HEK293T (cell line): ENCODE measurements around the gene OCA2.
"Not testable (repeated sequence)": the region's sequence is repeated elsewhere in the genome, so short reads cannot be mapped to it uniquely, and the experiment has no call there.

Experiments
- CTCF ChIA-PET: fragments of 350-600 bp; formaldehyde crosslinking; extraction: SDS; loops from one replicate; lab custom pipeline; 2021; ENCODE audit warnings: antibody characterized with exemption, inconsistent platforms; lab: Yijun Ruan, JAX
- POLR2A ChIA-PET: fragments of 350-600 bp; formaldehyde crosslinking; extraction: SDS; loops from one replicate; lab custom pipeline; 2020; ENCODE audit warnings: antibody characterized with exemption, inconsistent platforms; lab: Yijun Ruan, JAX
- DNase-seq: peaks from one replicate; pipeline ENCODE4 v3.0.0; 2012; ENCODE audit warnings: mixed read lengths; ENCODE audit errors: extremely low spot score
- ARNT ChIP-seq: fragments of 450-650 bp; IDR thresholded peaks from 2 replicates; pipeline ENCODE4 v1.6.1; 2017; ENCODE audit warnings: mild to moderate bottlenecking
- BHLHE40 ChIP-seq: fragments of 450-650 bp; IDR thresholded peaks from 2 replicates; pipeline ENCODE4 v1.6.1; 2016; ENCODE audit warnings: mild to moderate bottlenecking, moderate library complexity, borderline replicate concordance
- CTBP1 ChIP-seq: fragments of 450-650 bp; IDR thresholded peaks from 2 replicates; pipeline ENCODE4 v1.6.1; 2016; ENCODE audit warnings: borderline replicate concordance
- ELF4 ChIP-seq: fragments of 450-650 bp; IDR thresholded peaks from 2 replicates; pipeline ENCODE4 v1.6.1; 2017; ENCODE audit warnings: antibody characterized with exemption
- FOXA1 ChIP-seq: fragments of 450-650 bp; IDR thresholded peaks from 2 replicates; pipeline ENCODE4 v1.6.1; 2016; ENCODE audit warnings: mild to moderate bottlenecking
- FOXK2 ChIP-seq: fragments of 450-650 bp; IDR thresholded peaks from 2 replicates; pipeline ENCODE4 v1.6.1; 2016; ENCODE audit warnings: mild to moderate bottlenecking
- FOXM1 ChIP-seq: fragments of 450-650 bp; IDR thresholded peaks from 2 replicates; pipeline ENCODE4 v1.6.1; 2017; ENCODE audit warnings: mild to moderate bottlenecking, borderline replicate concordance
- HDGF ChIP-seq: fragments of 450-650 bp; IDR thresholded peaks from 2 replicates; pipeline ENCODE4 v1.6.1; 2017; ENCODE audit warnings: antibody characterized with exemption, borderline replicate concordance
- L3MBTL2 ChIP-seq: fragments of 450-650 bp; conservative IDR thresholded peaks from 2 replicates; pipeline ENCODE4 v1.6.1; 2016; ENCODE audit warnings: mild to moderate bottlenecking
- LEF1 ChIP-seq: fragments of 450-650 bp; IDR thresholded peaks from 2 replicates; pipeline ENCODE4 v1.6.1; 2017; ENCODE audit warnings: mild to moderate bottlenecking, borderline replicate concordance
- NFRKB ChIP-seq: fragments of 450-650 bp; IDR thresholded peaks from 2 replicates; pipeline ENCODE4 v1.6.1; 2016; ENCODE audit warnings: mild to moderate bottlenecking, moderate library complexity
- SP1 ChIP-seq: fragments of 450-650 bp; IDR thresholded peaks from 2 replicates; pipeline ENCODE4 v1.6.1; 2017
- SUZ12 ChIP-seq: fragments of 450-650 bp; IDR thresholded peaks from 2 replicates; pipeline ENCODE4 v1.6.1; 2016; ENCODE audit warnings: mild to moderate bottlenecking
- TARDBP ChIP-seq: fragments of 450-650 bp; IDR thresholded peaks from 2 replicates; pipeline ENCODE4 v1.6.1; 2016
- ZNF384 ChIP-seq: fragments of 450-650 bp; IDR thresholded peaks from 2 replicates; pipeline ENCODE4 v1.6.1; 2016
- TF ChIP-seq, protein P1 (sequence below): fragments of 450-650 bp; IDR thresholded peaks from 2 replicates; pipeline ENCODE4 v1.6.1; 2016

Gene OCA2

DNA sequence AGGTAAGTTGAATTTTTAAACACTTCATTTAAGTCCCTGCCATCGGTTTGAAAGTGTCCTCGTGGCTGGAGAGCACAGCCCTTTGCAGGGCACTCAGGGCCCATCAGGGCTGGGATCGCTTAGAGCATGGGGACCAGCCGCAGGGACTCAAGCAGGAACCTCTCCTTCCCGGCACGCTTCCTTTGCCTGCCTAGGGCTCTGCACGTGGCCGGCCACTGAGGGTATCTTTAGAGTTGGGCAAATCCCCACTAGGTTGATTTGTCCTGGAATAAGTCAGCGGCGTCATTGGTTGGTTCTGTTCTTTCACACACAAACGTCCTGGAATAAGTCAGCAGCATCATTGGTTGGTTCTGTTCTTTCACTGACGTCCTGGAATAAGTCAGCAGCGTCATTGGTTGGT lies 131.6 kb downstream of the OCA2 start:
- TF ChIP-seq FOXA1, result no peak
- no peak for TF ChIP-seq LEF1
- TF ChIP-seq ZNF384, result no peak
- ChIA-PET CTCF (no interaction called here), POLR2A (no interaction called here)
- DNase-seq, result no peak

DNA sequence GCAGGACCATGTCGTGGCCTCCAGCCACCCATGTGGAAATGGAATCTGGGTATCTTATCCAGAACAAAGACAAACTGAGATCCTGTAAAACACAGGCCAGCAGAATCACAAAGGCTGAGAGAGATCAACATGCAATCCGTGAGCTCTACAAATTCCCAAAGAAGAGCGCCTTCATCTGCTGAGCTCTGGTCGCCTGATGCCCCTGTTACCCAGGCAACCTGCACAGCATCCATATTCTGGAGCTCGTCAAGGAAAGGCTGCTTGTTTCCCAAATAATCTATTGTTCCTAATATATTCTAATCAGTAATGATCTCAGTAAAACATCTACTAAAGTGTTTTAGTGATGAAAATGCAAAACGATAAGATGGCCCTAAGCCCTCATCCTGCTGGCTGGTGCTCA lies 133.6 kb downstream of the OCA2 start:
- TF ChIP-seq SUZ12 (no peak), ELF4 (no peak), BHLHE40 (no peak)
- DNase-seq, result no peak
- CTCF ChIA-PET, result no interaction called here
- POLR2A ChIA-PET, result no interaction called here

DNA sequence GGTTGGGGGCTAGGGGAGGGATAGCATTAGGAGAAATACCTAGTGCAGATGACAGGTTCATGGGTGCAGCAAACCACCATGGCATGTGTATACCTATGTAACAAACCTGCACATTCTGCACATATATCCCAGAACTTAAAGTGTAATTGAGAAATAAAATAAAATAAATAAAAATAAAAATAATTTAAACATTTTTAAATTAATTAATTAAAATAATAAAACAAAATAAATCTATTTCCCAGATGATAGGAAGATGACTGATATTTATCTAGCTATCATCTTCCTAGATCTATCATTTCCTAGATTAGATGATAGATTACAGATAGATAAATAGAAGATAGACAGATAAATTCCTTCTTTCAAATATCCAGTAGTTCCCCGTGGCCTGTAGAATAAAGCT lies 137.3 kb downstream of the OCA2 start:
- DNase-seq, result no peak
- TF ChIP-seq SUZ12 (no peak), SP1 (no peak), CTBP1 (no peak), L3MBTL2 (no peak), HDGF (no peak), LEF1 (no peak), ELF4 (no peak), FOXA1 (no peak), NFRKB (no peak), ARNT (no peak), TARDBP (no peak), BHLHE40 (no peak), FOXK2 (no peak)
- TF ChIP-seq, protein P1, sequence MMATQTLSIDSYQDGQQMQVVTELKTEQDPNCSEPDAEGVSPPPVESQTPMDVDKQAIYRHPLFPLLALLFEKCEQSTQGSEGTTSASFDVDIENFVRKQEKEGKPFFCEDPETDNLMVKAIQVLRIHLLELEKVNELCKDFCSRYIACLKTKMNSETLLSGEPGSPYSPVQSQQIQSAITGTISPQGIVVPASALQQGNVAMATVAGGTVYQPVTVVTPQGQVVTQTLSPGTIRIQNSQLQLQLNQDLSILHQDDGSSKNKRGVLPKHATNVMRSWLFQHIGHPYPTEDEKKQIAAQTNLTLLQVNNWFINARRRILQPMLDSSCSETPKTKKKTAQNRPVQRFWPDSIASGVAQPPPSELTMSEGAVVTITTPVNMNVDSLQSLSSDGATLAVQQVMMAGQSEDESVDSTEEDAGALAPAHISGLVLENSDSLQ, result no peak
- ChIA-PET POLR2A (no interaction called here), CTCF (no interaction called here)

DNA sequence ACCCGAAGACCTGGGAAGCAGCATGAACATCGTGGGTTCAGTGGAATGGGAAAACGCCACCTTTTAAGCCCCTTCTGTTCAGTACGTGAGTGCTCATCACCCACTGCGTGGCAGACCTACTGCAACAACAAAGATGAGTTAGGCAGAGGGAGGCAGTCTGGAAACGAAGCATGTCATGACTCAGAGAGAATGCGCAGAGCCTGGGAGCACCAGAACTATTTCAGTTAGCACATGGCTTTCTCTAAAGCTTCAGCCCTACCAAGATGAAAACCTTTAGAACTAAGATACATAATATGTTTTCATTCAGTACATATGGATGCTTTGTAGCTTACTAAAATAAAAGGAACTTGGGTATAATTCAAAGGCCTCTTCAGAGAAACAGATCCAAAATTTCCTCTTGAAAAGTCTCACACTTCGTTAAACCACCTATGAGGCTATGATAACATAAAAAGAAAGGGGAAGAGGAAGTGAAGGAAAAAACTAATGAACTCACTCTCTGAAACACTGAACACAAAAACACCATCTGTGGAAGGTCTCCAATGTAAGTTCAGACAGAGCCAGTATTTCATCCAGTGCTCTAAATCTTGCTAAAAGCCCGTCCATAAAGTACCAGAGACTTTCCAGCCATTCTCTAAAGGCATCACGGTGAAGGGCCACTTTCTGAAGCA lies 140.1 kb downstream of the OCA2 start:
- ChIA-PET POLR2A (no interaction called here), CTCF (no interaction called here)
- no peak for TF ChIP-seq NFRKB
- no peak for TF ChIP-seq ELF4
- no peak for TF ChIP-seq SP1
- no peak for DNase-seq

DNA sequence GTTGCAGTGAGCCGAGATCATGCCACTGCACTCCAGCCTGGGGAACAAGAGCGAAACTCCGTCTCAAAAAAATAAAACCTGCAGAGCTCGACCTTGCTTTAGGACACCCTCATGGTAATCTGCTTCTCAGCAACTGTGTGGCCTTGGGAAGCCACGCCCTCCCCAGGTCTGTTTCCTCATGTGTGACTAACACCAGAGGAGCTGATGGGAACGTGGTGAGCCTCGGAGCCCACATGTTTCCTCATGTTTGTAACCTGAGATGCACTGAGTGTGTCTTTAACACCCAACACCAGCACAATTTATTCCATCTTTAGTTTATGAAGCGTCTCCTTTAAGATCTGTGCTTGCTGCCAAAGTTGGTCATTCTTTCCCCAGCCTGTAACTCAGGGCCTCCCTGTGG lies 142.8 kb downstream of the OCA2 start:
- CTCF ChIA-PET, result no interaction called here

DNA sequence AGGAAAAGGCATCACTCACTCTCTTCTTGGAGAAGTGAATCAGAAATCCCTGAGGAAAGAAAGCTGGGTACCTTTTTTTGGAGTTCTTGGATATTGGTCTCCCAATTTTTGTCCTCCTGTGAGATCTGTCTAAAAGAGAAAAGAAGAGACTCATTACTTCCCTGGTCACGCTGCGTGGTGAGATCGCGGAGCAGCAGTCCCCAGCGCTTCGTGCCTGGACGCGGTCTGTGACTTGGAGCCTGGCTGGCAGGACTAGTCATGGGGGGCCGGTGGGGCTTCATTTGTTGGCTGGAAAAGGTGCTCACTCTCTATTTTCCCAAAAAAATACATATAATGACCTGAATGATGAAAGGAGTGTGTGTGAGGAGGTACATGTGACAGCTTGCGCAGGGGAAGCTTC lies 144.0 kb downstream of the OCA2 start:
- ChIA-PET CTCF (no interaction called here), POLR2A (no interaction called here)
- no peak for TF ChIP-seq FOXK2
- no peak for TF ChIP-seq TARDBP
- no peak for TF ChIP-seq LEF1
- TF ChIP-seq L3MBTL2, result no peak
- no peak for DNase-seq

More for the DNA sequence above, 142.8 kb downstream of the OCA2 start:
- TF ChIP-seq ZNF384 (no peak), SP1 (no peak), ARNT (no peak), LEF1 (no peak), HDGF (no peak), FOXK2 (no peak), ELF4 (no peak), FOXM1 (no peak)
- TF ChIP-seq, protein P1, result no peak
- POLR2A ChIA-PET, result no interaction called here
- no peak for DNase-seq

DNA sequence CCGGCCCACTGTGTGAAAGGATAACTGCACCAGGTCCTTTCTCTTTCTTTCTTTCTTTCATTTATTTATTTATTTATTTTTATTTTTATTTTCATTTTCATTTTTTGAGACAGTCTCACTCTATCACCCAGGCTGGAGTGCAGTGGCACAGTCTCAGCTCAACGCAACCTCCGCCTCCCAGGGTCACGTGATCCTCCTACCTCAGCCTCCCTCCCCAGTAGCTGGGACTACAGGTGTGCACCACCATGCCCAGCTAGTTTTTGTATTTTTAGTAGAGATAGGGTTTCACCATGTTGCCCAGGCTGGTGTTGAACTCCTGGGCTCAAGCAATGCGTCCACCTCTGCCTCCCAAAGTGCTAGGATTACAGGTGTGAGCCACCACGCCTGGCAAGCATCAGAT lies 146.5 kb downstream of the OCA2 start:
- DNase-seq, POLR2A ChIA-PET, CTCF ChIA-PET: not testable (repeated sequence)

DNA sequence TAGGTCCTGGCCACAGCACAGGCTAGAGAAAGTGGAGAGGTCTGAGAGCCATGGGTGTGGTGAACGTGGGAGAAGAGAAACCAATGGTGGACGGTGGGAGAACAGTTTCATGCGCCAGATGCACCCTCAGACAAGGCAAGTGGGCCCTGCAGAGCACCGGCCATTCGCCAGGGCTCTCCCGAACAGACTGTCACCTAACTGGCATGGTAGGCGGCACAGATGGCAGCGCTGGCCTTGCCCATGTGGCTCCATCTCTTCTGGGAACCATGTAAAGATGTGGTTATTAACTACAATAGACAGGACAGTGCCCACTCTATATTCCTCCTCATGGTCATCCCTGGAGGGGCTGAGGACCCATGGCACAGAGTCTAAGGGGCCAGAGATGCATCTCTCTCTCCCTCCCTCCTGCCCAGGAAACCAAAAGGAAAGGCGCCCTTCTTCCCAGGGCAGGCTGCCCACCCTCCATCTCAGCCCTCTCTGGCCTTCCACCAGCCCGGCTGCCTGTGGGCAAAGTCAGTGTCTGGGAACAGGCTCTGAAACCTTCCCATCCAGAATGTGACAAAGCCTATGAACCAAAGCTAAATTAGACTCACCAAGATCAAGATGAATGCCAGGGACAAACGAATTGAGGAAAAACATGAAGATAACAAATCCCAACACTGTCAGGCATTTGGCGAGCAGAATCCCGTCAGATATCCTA lies 147.8 kb downstream of the OCA2 start:
- DNase-seq, result no peak
- ChIA-PET CTCF (no interaction called here), POLR2A (no interaction called here)
- TF ChIP-seq ZNF384 (no peak), HDGF (no peak), BHLHE40 (no peak), SUZ12 (no peak), L3MBTL2 (no peak), ARNT (no peak), FOXA1 (no peak), ELF4 (no peak), FOXK2 (no peak), LEF1 (no peak), FOXM1 (no peak), NFRKB (no peak)
- TF ChIP-seq, protein P1, result no peak
